Measurements from ENCODE around the gene MCOLN2.

DNA sequence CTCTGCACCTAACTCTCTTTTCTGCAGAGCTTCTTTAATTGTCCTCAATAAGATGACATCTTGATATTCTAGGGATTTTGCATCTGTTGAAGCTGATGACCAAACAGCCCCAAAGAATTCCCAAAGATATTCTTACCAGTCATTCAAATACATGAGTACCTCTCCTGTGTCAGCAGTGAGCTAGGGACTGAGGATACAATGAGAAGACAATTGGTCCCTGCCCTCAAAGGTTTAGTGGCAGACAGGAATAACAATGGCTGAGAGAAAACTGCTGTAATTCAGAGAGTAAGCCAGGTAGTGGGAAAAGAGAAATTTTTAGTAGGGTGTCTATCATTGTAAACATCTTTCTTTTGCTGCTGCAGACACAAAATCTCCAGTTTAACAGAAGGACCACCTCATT is 45.5 kb upstream of the MCOLN2 start:
- TF ChIP-seq CTCF (IDR thresholded peaks at IDR 0.05) (no peak), POLR2A (IDR thresholded peaks at IDR 0.05) (no peak)
